DOHH2 (cell line): ENCODE measurements around the gene SCAPER.

Experiments
- H3F3A ChIP-seq: fragments of 200-600 bp; sonication (generic), shearing (Covaris generic); 2 replicates; pipeline ENCODE4 v1.6.0; 2016; ENCODE audit warnings: antibody characterized with exemption, mild to moderate bottlenecking; ENCODE audit not compliant: control insufficient read depth, insufficient read depth
- H3K27ac ChIP-seq: fragments of 200-600 bp; sonication (generic); 2 replicates; pipeline ENCODE4 v1.5.1; 2014; ENCODE audit warnings: low read depth, mild to moderate bottlenecking, low read length, moderate library complexity
- H3K27me3 ChIP-seq: fragments of 200-600 bp; sonication (generic); 2 replicates; pipeline ENCODE4 v1.6.1; 2014; ENCODE audit warnings: mild to moderate bottlenecking, low read length, mixed read lengths; ENCODE audit not compliant: control insufficient read depth
- H3K36me3 ChIP-seq: fragments of 200-600 bp; sonication (generic); 2 replicates; pipeline ENCODE4 v1.6.1; 2014; ENCODE audit warnings: mild to moderate bottlenecking, low read length, moderate library complexity, mixed read lengths; ENCODE audit not compliant: control insufficient read depth
- H3K4me1 ChIP-seq: fragments of 200-600 bp; sonication (generic); 2 replicates; pipeline ENCODE4 v1.6.1; 2014; ENCODE audit warnings: mild to moderate bottlenecking, low read length, mixed read lengths; ENCODE audit not compliant: control insufficient read depth
- H3K4me2 ChIP-seq: fragments of 200-600 bp; sonication (generic); 2 replicates; pipeline ENCODE4 v1.6.0; 2014; ENCODE audit warnings: mild to moderate bottlenecking, low read length, moderate library complexity
- H3K4me3 ChIP-seq: fragments of 200-600 bp; sonication (generic); 2 replicates; pipeline ENCODE4 v1.5.1; 2014; ENCODE audit warnings: mild to moderate bottlenecking, low read length, mixed read lengths
- H3K79me2 ChIP-seq: fragments of 200-600 bp; sonication (generic); 2 replicates; pipeline ENCODE4 v1.6.1; 2014; ENCODE audit warnings: mild to moderate bottlenecking, low read length, mixed read lengths; ENCODE audit not compliant: control insufficient read depth
- H3K9me2 ChIP-seq: fragments of 200-600 bp; sonication (generic); replicated peaks from 2 replicates; pipeline ENCODE4 v1.6.1; 2014; ENCODE audit warnings: mild to moderate bottlenecking, low read length, mixed read lengths; ENCODE audit not compliant: control insufficient read depth
- H3K9me3 ChIP-seq: fragments of 200-600 bp; sonication (generic); 2 replicates; pipeline ENCODE4 v1.6.1; 2014; ENCODE audit warnings: antibody characterized with exemption, low read length, mixed read lengths; ENCODE audit not compliant: control insufficient read depth, insufficient read depth
- H4K20me1 ChIP-seq: fragments of 200-600 bp; sonication (generic); 2 replicates; pipeline ENCODE4 v1.6.0; 2014; ENCODE audit warnings: low read depth, mild to moderate bottlenecking, antibody characterized with exemption, low read length, moderate library complexity; ENCODE audit not compliant: control insufficient read depth, insufficient read depth
- CTCF ChIP-seq: fragments of 200-600 bp; sonication (generic); IDR thresholded peaks from one replicate; pipeline ENCODE4 v1.5.1; 2014; ENCODE audit warnings: antibody characterized with exemption, mild to moderate bottlenecking, low read depth, low read length; ENCODE audit not compliant: poor library complexity, severe bottlenecking
- EZH2phosphoT487 ChIP-seq: fragments of 200-600 bp; sonication (generic); IDR thresholded peaks from 2 replicates; pipeline ENCODE4 v1.6.1; 2017; ENCODE audit warnings: borderline replicate concordance, mild to moderate bottlenecking, antibody characterized with exemption, low read length, moderate library complexity, mixed read lengths

Gene SCAPER

GRCh38 chr15:76343313-76343996 is 561.7 kb downstream of the SCAPER start:
- no peak overlapping the region for H3K4me2 ChIP-seq
- peaks cover 25% of the 10 kb centered on the region for H3K4me1 ChIP-seq

GRCh38 chr15:76342382-76343201 is 562.5 kb downstream of the SCAPER start:
- no peak overlapping the region for H3K4me2 ChIP-seq
- H3K9me3 ChIP-seq: no peaks in the 10 kb centered on the region
- H3K79me2 ChIP-seq: peaks cover 29% of the 10 kb centered on the region
- no peaks in the 10 kb centered on the region for H3K9me2 ChIP-seq
- H3F3A ChIP-seq: peaks cover 7% of the 10 kb centered on the region; the same call in 1 of the 2 replicates
- H4K20me1 ChIP-seq: peaks cover 8% of the 10 kb centered on the region; the same call in 1 of the 2 replicates
- peaks cover 32% of the 10 kb centered on the region for H3K4me1 ChIP-seq
- H3K36me3 ChIP-seq: peaks cover 23% of the 10 kb centered on the region
- H3K4me3 ChIP-seq: no peak overlapping the region
- no peak overlapping the region for H3K27ac ChIP-seq
- peaks cover 17% of the 10 kb centered on the region for H3K27me3 ChIP-seq
- no peak for TF ChIP-seq CTCF
- TF ChIP-seq EZH2phosphoT487: no peak

More at GRCh38 chr15:76343313-76343996, 561.7 kb downstream of the SCAPER start:
- peaks cover 17% of the 10 kb centered on the region for H3K27me3 ChIP-seq
- H3F3A ChIP-seq: peaks cover 7% of the 10 kb centered on the region; the same call in 1 of the 2 replicates
- no peak for TF ChIP-seq CTCF
- no peak for TF ChIP-seq EZH2phosphoT487
- peaks cover 23% of the 10 kb centered on the region for H3K36me3 ChIP-seq
- H3K9me3 ChIP-seq: no peaks in the 10 kb centered on the region
- no peak overlapping the region for H3K27ac ChIP-seq
- no peaks in the 10 kb centered on the region for H3K9me2 ChIP-seq
- H4K20me1 ChIP-seq: peaks cover 8% of the 10 kb centered on the region; the same call in 1 of the 2 replicates
- no peak overlapping the region for H3K4me3 ChIP-seq
- peaks cover 20% of the 10 kb centered on the region for H3K79me2 ChIP-seq

GRCh38 chr15:76342058-76342381 is 563.1 kb downstream of the SCAPER start:
- H3K9me3 ChIP-seq: no peaks in the 10 kb centered on the region
- no peaks in the 10 kb centered on the region for H3K9me2 ChIP-seq
- no peak overlapping the region for H3K4me2 ChIP-seq
- H3K27ac ChIP-seq: no peak overlapping the region
- H4K20me1 ChIP-seq: peaks cover 8% of the 10 kb centered on the region; the same call in 1 of the 2 replicates
- TF ChIP-seq EZH2phosphoT487 (no peak), CTCF (no peak)
- peaks cover 17% of the 10 kb centered on the region for H3K27me3 ChIP-seq
- H3K4me3 ChIP-seq: no peak overlapping the region
- peaks cover 23% of the 10 kb centered on the region for H3K36me3 ChIP-seq
- H3K79me2 ChIP-seq: peaks cover 35% of the 10 kb centered on the region
- H3K4me1 ChIP-seq: peaks cover 37% of the 10 kb centered on the region
- peaks cover 7% of the 10 kb centered on the region for H3F3A ChIP-seq
